ENCODE results near the gene S100A6. TPM values are rescaled to one million over a fixed set of nuclear protein-coding genes. Genes with fewer than 3 reads are reported as not detected.

The S100A6 gene
- total and polyA plus RNA-seq, 4 donors, result 165 to 10,136 (median 2,002) TPM

GRCh38 chr1:153573351-153573750 lies 37.6 kb upstream of the S100A6 start:
- 39 to 67% methylated on average over 3 of the region's 3 CpGs for WGBS, 2 donors
- no peak overlapping the region for H3K4me3 ChIP-seq
- no peaks in the 10 kb centered on the region for H3K36me3 ChIP-seq (ENCODE audit: control insufficient read depth in 4 of 4, insufficient read depth in 4 of 4, low read length in 4 of 4)
- ATAC-seq (ENCODE audit: insufficient read depth, low FRiP score), result no peak
- H3K4me1 ChIP-seq (ENCODE audit: control insufficient read depth in 5 of 5, insufficient read depth in 5 of 5, low read length in 5 of 5), result peaks cover 0 to 5% (median 0%) of the 10 kb centered on the region in 5 donors
- no peaks in the 10 kb centered on the region for H3K9me3 ChIP-seq (ENCODE audit: control insufficient read depth in 4 of 4, insufficient read depth in 3 of 4, low read length in 3 of 4)
- peak in 2 of 3 donors; percentile 41 to 53 for DNase-seq
- H3K9ac ChIP-seq (ENCODE audit: insufficient read depth in 1 of 2, low read length in 2 of 2), result no peak overlapping the region
- no peak for TF ChIP-seq CTCF (IDR thresholded peaks at IDR 0.05; ENCODE audit: control extremely low read depth, extremely low read depth)
- H3K27me3 ChIP-seq (ENCODE audit: control insufficient read depth in 3 of 3, insufficient read depth in 3 of 3, low read length in 2 of 3), result no peaks in the 10 kb centered on the region
- peak overlapping the region in 1 of 2 donors; percentile 70 for H3K27ac ChIP-seq (ENCODE audit: low read depth in 1 of 2, low read length in 1 of 2)

- 5 to 7% methylated on average over 3 of the region's 3 CpGs for WGBS, 2 donors
- ATAC-seq (ENCODE audit: insufficient read depth, low FRiP score) (peak; percentile 76), DNase-seq (peak; percentile 64 to 77 (median 67))
- Histone ChIP-seq H3K9me3 (ENCODE audit: control insufficient read depth in 4 of 4, insufficient read depth in 3 of 4, low read length in 3 of 4) (no peaks in the 10 kb centered on the region), H3K27ac (ENCODE audit: low read depth in 1 of 2, low read length in 1 of 2) (peak overlapping the region; percentile 68 to 74), H3K9ac (ENCODE audit: insufficient read depth in 1 of 2, low read length in 2 of 2) (no peak overlapping the region), H3K27me3 (ENCODE audit: control insufficient read depth in 3 of 3, insufficient read depth in 3 of 3, low read length in 2 of 3) (no peaks in the 10 kb centered on the region), H3K36me3 (ENCODE audit: control insufficient read depth in 4 of 4, insufficient read depth in 4 of 4, low read length in 4 of 4) (no peaks in the 10 kb centered on the region), H3K4me1 (ENCODE audit: control insufficient read depth in 5 of 5, insufficient read depth in 5 of 5, low read length in 5 of 5) (peaks cover 0 to 11% (median 0%) of the 10 kb centered on the region in 5 donors), H3K4me3 (no peak overlapping the region)
- peak; percentile 88 for TF ChIP-seq CTCF (IDR thresholded peaks at IDR 0.05; ENCODE audit: control extremely low read depth, extremely low read depth)
Measured at GRCh38 chr1:153572569-153573015, 36.8 kb upstream of the S100A6 start.

GRCh38 chr1:153571706-153572105 lies 35.9 kb upstream of the S100A6 start:
- Histone ChIP-seq H3K27ac (ENCODE audit: low read depth in 1 of 2, low read length in 1 of 2) (no peak overlapping the region), H3K27me3 (ENCODE audit: control insufficient read depth in 3 of 3, insufficient read depth in 3 of 3, low read length in 2 of 3) (no peaks in the 10 kb centered on the region), H3K36me3 (ENCODE audit: control insufficient read depth in 4 of 4, insufficient read depth in 4 of 4, low read length in 4 of 4) (no peaks in the 10 kb centered on the region), H3K4me1 (ENCODE audit: control insufficient read depth in 5 of 5, insufficient read depth in 5 of 5, low read length in 5 of 5) (peaks cover 2 to 17% (median 4%) of the 10 kb centered on the region in 5 donors), H3K9ac (ENCODE audit: insufficient read depth in 1 of 2, low read length in 2 of 2) (no peak overlapping the region), H3K9me3 (ENCODE audit: control insufficient read depth in 4 of 4, insufficient read depth in 3 of 4, low read length in 3 of 4) (no peaks in the 10 kb centered on the region), H3K4me3 (no peak overlapping the region)
- WGBS, 2 donors, result 70 to 71% methylated on average over 7 of the region's 7 CpGs
- ATAC-seq (ENCODE audit: insufficient read depth, low FRiP score) (no peak), DNase-seq (no peak)
- TF ChIP-seq CTCF (IDR thresholded peaks at IDR 0.05; ENCODE audit: control extremely low read depth, extremely low read depth), result no peak

GRCh38 chr1:153570874-153571273 lies 35.1 kb upstream of the S100A6 start:
- no peaks in the 10 kb centered on the region for H3K36me3 ChIP-seq (ENCODE audit: control insufficient read depth in 4 of 4, insufficient read depth in 4 of 4, low read length in 4 of 4)
- H3K9me3 ChIP-seq (ENCODE audit: control insufficient read depth in 4 of 4, insufficient read depth in 3 of 4, low read length in 3 of 4), result no peaks in the 10 kb centered on the region
- no peaks in the 10 kb centered on the region for H3K27me3 ChIP-seq (ENCODE audit: control insufficient read depth in 3 of 3, insufficient read depth in 3 of 3, low read length in 2 of 3)
- no peak for TF ChIP-seq CTCF (IDR thresholded peaks at IDR 0.05; ENCODE audit: control extremely low read depth, extremely low read depth)
- H3K27ac ChIP-seq (ENCODE audit: low read depth in 1 of 2, low read length in 1 of 2), result no peak overlapping the region
- no peak overlapping the region for H3K4me3 ChIP-seq
- DNase-seq (no peak), ATAC-seq (ENCODE audit: insufficient read depth, low FRiP score) (no peak)
- peaks cover 9 to 22% (median 11%) of the 10 kb centered on the region in 5 donors for H3K4me1 ChIP-seq (ENCODE audit: control insufficient read depth in 5 of 5, insufficient read depth in 5 of 5, low read length in 5 of 5)
- WGBS, 2 donors, result 95% methylated on average over 5 of the region's 5 CpGs
- H3K9ac ChIP-seq (ENCODE audit: insufficient read depth in 1 of 2, low read length in 2 of 2), result no peak overlapping the region
